HG03378 (cell line): Measurements from ENCODE around the gene FIZ1.

Source experiments
- ATAC-seq: cut with Tn5 transposase; IDR thresholded peaks from one replicate; pipeline ENCODE4 v1.9.1; 2021; ENCODE audit warnings: mild to moderate bottlenecking, moderate library complexity; ENCODE audit not compliant: unreplicated experiment

Gene FIZ1

GRCh38 chr19:55544776-55545439 lies 54.4 kb downstream of the FIZ1 start:
- no peak for ATAC-seq

- ATAC-seq: no peak
These were observed 55.3 kb downstream of the FIZ1 start for GRCh38 chr19:55544014-55544413.

- no peak for ATAC-seq
These were observed 55.8 kb downstream of the FIZ1 start for GRCh38 chr19:55543567-55543966.

- no peak for ATAC-seq
These were observed 56.9 kb downstream of the FIZ1 start for GRCh38 chr19:55542292-55542855.
